GM12878 (cell line): ENCODE results near the gene FNTB. TPM values are rescaled to one million over a fixed set of nuclear protein-coding genes. Genes with fewer than 3 reads are reported as not detected.

Experiments used
- ATAC-seq: fragments of 200-7000 bp; cut with Tn5 transposase; 3 replicates; pipeline ENCODE4 v1.9.1; 2020; ENCODE audit warnings: mild to moderate bottlenecking, moderate library complexity
- BruUV-seq: library from RNA; stranded (reverse); fragments of 400-500 nt; replicated peaks from 2 replicates; lab custom pipeline; 2021; lab: Mats Ljungman, UMichigan
- CTCF ChIA-PET: fragments of 300-600 bp; sonication (Branson Sonifier 250); formaldehyde crosslinking; extraction: SDS; loops from one replicate; lab custom pipeline; 2021; ENCODE audit warnings: inconsistent platforms; lab: Yijun Ruan, JAX
- POLR2A ChIA-PET: fragments of 350-600 bp; formaldehyde crosslinking; extraction: SDS; loops from one replicate; lab custom pipeline; 2021; ENCODE audit warnings: inconsistent platforms; lab: Charles Lee
- RAD21 ChIA-PET: fragments of 300-600 bp; sonication (Branson Sonifier 250); formaldehyde crosslinking; loops from one replicate; lab custom pipeline; 2023; ENCODE audit warnings: antibody characterized with exemption; ENCODE audit not compliant: unreplicated experiment; lab: Charles Lee
- SMC1A ChIA-PET: fragments of 300-600 bp; sonication (Branson Sonifier 250); formaldehyde crosslinking; loops from one replicate; lab custom pipeline; 2023; ENCODE audit not compliant: unreplicated experiment, uncharacterized antibody; lab: Charles Lee
- DNase-seq: peaks from one replicate; pipeline ENCODE4 v3.0.0-alpha.2; 2011; ENCODE audit warnings: low read depth, low spot score
- FAIRE-seq: peaks from 3 replicates; lab custom pipeline; 2011; peaks lifted over from hg19 to GRCh38; lab: Jason Lieb, UNC
- H2AFZ ChIP-seq: 2 replicates; pipeline ENCODE4 v1.6.0; 2011; ENCODE audit warnings: low read depth, low read length, control low read depth; ENCODE audit not compliant: control insufficient read depth
- H3K27ac ChIP-seq: 2 replicates; pipeline ENCODE4 v1.5.1; 2011; ENCODE audit warnings: control low read depth; ENCODE audit not compliant: control insufficient read depth, insufficient read depth
- H3K27me3 ChIP-seq, 2 experiments: replicated peaks in 1 of 2; 2 replicates each; pipeline versions ENCODE4 v1.6.0 to v1.6.1; 2011; ENCODE audit warnings: low read length in 1 of 2; ENCODE audit not compliant: control insufficient read depth in 2 of 2, insufficient read depth in 2 of 2
- H3K36me3 ChIP-seq, 2 experiments: 2 replicates each; pipeline ENCODE4 v1.5.1; 2011; ENCODE audit warnings: low read length in 1 of 2; ENCODE audit not compliant: control insufficient read depth in 2 of 2, insufficient read depth in 2 of 2
- H3K4me1 ChIP-seq: 2 replicates; pipeline ENCODE4 v1.6.1; 2011; ENCODE audit warnings: mild to moderate bottlenecking, low read length, moderate library complexity, mixed read lengths; ENCODE audit not compliant: control insufficient read depth, insufficient read depth
- H3K4me2 ChIP-seq: 2 replicates; pipeline ENCODE4 v1.6.0; 2011; ENCODE audit warnings: control low read depth; ENCODE audit not compliant: control insufficient read depth, insufficient read depth
- H3K4me3 ChIP-seq: fragments of 200-600 bp; sonication (generic); 2 replicates; pipeline ENCODE4 v1.5.1; 2016
- H3K79me2 ChIP-seq: 2 replicates; pipeline ENCODE4 v1.6.0; 2011; ENCODE audit warnings: low read length; ENCODE audit not compliant: control insufficient read depth, insufficient read depth
- H3K9ac ChIP-seq: 2 replicates; pipeline ENCODE4 v1.8.0; 2011; ENCODE audit warnings: low read length, control low read depth, mixed read lengths; ENCODE audit not compliant: control insufficient read depth, insufficient read depth
- H3K9me3 ChIP-seq: replicated peaks from 3 replicates; pipeline ENCODE4 v1.5.1; 2011; ENCODE audit warnings: mild to moderate bottlenecking, low read length; ENCODE audit not compliant: control insufficient read depth, insufficient read depth
- H4K20me1 ChIP-seq: 2 replicates; pipeline ENCODE4 v1.6.0; 2011; ENCODE audit not compliant: control insufficient read depth, insufficient read depth
- ATF7 ChIP-seq: fragments of 450-650 bp; IDR thresholded peaks from 2 replicates; pipeline ENCODE4 v1.6.1; 2016; ENCODE audit warnings: low read depth, mild to moderate bottlenecking
- CHD1 ChIP-seq: IDR thresholded peaks from 2 replicates; pipeline ENCODE4 v1.6.1; 2012; ENCODE audit warnings: low read depth, low read length, improper control_type of control experiment
- CREB1 ChIP-seq: IDR thresholded peaks from 2 replicates; pipeline ENCODE4 v1.6.1; 2012; ENCODE audit warnings: low read depth, mild to moderate bottlenecking, inconsistent platforms
- JUNB ChIP-seq: IDR thresholded peaks from 2 replicates; pipeline ENCODE4 v1.6.1; 2016; ENCODE audit warnings: antibody characterized with exemption, mild to moderate bottlenecking
- MYC ChIP-seq: IDR thresholded peaks from 2 replicates; pipeline ENCODE4 v1.6.1; 2011; ENCODE audit warnings: mild to moderate bottlenecking, low read length, moderate library complexity, inconsistent platforms; ENCODE audit not compliant: insufficient read depth, insufficient replicate concordance, insufficient read length, severe bottlenecking
- NR2C2 ChIP-seq: IDR thresholded peaks from 2 replicates; pipeline ENCODE4 v1.6.1; 2011; ENCODE audit warnings: borderline replicate concordance, low read depth; ENCODE audit not compliant: control insufficient read depth, insufficient read length
- RB1 ChIP-seq: fragments of 450-650 bp; formaldehyde crosslinking; IDR thresholded peaks from 2 replicates; pipeline ENCODE4 v1.6.1; 2017; ENCODE audit warnings: mild to moderate bottlenecking, borderline replicate concordance
- SMC3 ChIP-seq: IDR thresholded peaks from 2 replicates; pipeline ENCODE4 v1.6.1; 2011; ENCODE audit warnings: low read length, improper control_type of control experiment, borderline replicate concordance
- in situ Hi-C: fragments of 300-500 bp; cut with MboI; formaldehyde crosslinking; loops from 9 replicates; pipeline ENCODE4 v1.14.3; 2018; ENCODE audit warnings: mixed read lengths
- intact Hi-C: fragments of 100-400 bp; cut with micrococcal nuclease; formaldehyde crosslinking; loops from one replicate; pipeline ENCODE4 v1.14.2; 2022; ENCODE audit not compliant: unreplicated experiment
- polyA plus RNA-seq, 11 experiments: library from polyadenylated mRNA; depleted of rRNA in 4 of 11; unstranded in 6 of 11; stranded (reverse) in 5 of 11; fragments of >200 nt; fragmentation: Nextera tagmentation in 4 of 11; fragmentation: Illumina TruSeq in 1 of 11; extraction: Ambion mirVana in 4 of 11; extraction: Trizol in 1 of 11; gene quantifications; 1 replicate in 1 of 11; 2 replicates in 10 of 11; pipeline versions ENCODE4 v1.2.1 to v1.2.3, GENCODE V29; 2011 to 2016; ENCODE audit warnings: inconsistent platforms in 2 of 11, missing spikeins in 2 of 11, low read depth in 1 of 11
- total RNA-seq, 4 experiments: library from RNA; depleted of rRNA in 3 of 4; stranded (reverse); fragments of >200 nt in 3 of 4; fragmentation: Illumina TruSeq in 1 of 4; extraction: Trizol in 1 of 4; gene quantifications; 2 replicates each; pipeline versions ENCODE4 v1.2.1 to v1.2.3, GENCODE V29; 2013 to 2021
- TF ChIP-seq, protein P1 (sequence below): fragments of 450-650 bp; IDR thresholded peaks from 2 replicates; pipeline ENCODE4 v1.6.1; 2016; ENCODE audit warnings: mild to moderate bottlenecking, moderate library complexity, borderline replicate concordance
- TF ChIP-seq, protein P2 (sequence below): fragments of 450-650 bp; IDR thresholded peaks from 2 replicates; pipeline ENCODE4 v1.6.1; 2017; ENCODE audit warnings: mild to moderate bottlenecking, low read depth, inconsistent platforms; ENCODE audit not compliant: poor library complexity, severe bottlenecking
- TF ChIP-seq, protein P3 (sequence below): IDR thresholded peaks from 2 replicates; pipeline ENCODE4 v1.6.1; 2012; ENCODE audit warnings: low read depth, low read length, improper control_type of control experiment
- TF ChIP-seq, protein P4 (sequence below): fragments of 150-350 bp; IDR thresholded peaks from 2 replicates; pipeline ENCODE4 v1.6.1; 2014; ENCODE audit warnings: mild to moderate bottlenecking, low read depth, low read length

FNTB gene
- total and polyA plus RNA-seq, 10 of the 15 experiments (the other 5 are each of a cell fraction or from before 2014, with no cell fraction given): 10.4 to 25.1 (median 16.7) TPM

DNA sequence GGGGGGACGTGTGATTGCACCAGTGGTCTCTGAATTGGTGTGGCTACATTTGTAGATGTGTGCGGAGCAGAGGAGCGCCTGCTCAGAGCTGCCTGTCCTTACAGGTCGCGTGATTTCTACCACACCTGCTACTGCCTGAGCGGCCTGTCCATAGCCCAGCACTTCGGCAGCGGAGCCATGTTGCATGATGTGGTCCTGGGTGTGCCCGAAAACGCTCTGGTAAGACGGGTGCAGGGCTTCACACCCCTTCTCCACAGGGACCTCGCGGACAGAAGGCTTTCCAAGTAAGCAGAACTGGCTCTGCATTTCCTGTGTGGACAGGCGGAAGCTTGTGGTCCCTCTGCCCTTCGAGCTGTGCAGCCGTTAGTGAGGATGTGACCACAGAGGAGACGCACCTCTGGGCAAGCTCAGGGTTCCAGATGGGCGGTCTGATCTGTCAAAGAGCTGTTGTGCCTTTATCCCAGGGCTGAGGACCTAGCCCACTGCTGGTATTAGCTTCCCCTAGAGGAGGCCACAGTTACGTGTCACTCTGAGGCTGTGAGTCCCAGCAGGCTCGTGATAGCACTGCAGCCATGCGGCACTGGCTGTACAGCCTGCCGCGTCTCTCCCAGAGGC lies 67.9 kb downstream of the FNTB start (continued):
- TF ChIP-seq, protein P1, sequence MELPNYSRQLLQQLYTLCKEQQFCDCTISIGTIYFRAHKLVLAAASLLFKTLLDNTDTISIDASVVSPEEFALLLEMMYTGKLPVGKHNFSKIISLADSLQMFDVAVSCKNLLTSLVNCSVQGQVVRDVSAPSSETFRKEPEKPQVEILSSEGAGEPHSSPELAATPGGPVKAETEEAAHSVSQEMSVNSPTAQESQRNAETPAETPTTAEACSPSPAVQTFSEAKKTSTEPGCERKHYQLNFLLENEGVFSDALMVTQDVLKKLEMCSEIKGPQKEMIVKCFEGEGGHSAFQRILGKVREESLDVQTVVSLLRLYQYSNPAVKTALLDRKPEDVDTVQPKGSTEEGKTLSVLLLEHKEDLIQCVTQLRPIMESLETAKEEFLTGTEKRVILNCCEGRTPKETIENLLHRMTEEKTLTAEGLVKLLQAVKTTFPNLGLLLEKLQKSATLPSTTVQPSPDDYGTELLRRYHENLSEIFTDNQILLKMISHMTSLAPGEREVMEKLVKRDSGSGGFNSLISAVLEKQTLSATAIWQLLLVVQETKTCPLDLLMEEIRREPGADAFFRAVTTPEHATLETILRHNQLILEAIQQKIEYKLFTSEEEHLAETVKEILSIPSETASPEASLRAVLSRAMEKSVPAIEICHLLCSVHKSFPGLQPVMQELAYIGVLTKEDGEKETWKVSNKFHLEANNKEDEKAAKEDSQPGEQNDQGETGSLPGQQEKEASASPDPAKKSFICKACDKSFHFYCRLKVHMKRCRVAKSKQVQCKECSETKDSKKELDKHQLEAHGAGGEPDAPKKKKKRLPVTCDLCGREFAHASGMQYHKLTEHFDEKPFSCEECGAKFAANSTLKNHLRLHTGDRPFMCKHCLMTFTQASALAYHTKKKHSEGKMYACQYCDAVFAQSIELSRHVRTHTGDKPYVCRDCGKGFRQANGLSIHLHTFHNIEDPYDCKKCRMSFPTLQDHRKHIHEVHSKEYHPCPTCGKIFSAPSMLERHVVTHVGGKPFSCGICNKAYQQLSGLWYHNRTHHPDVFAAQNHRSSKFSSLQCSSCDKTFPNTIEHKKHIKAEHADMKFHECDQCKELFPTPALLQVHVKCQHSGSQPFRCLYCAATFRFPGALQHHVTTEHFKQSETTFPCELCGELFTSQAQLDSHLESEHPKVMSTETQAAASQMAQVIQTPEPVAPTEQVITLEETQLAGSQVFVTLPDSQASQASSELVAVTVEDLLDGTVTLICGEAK: no peak
- TF ChIP-seq CREB1: no peak
- TF ChIP-seq ATF7: no peak

DNA sequence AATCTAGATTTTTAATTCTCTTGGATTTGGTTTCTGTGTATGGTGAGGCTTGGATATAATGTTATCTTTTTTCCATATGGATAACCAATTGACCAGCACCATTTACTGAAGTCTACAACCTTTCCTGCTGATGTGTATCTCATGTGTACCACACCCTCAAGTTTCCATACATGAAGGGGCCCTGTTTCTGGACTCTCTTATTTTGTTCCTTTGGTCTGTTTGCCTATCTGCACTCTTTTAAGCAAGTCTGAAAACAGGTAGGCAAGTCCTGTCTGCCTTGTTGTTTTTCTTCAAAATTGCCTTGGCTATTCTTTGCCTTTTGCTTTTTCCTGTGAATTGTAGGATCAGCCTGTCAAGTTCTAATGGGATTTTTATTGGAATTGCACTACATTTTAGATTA lies 71.0 kb downstream of the FNTB start:
- Histone ChIP-seq H2AFZ (no peak overlapping the region), H3K27me3 (no peaks in the 10 kb centered on the region), H3K4me1 (no peaks in the 10 kb centered on the region), H3K9me3 (no peaks in the 10 kb centered on the region), H3K36me3 (peaks cover 14 to 17% of the 10 kb centered on the region in 2 experiments), H3K27ac (no peak overlapping the region), H3K79me2 (no peaks in the 10 kb centered on the region), H3K9ac (no peak overlapping the region), H3K4me2 (no peak overlapping the region), H4K20me1 (no peaks in the 10 kb centered on the region), H3K4me3 (no peak overlapping the region)
- SMC1A ChIA-PET: no interaction called here
- RAD21 ChIA-PET: no interaction called here
- POLR2A ChIA-PET: no interaction called here
- FAIRE-seq: no peak
- ATAC-seq: no peak
- BruUV-seq: no TSS peak
- no peak for DNase-seq
- CTCF ChIA-PET: no interaction called here
- in situ Hi-C loops: no loop called here
- intact Hi-C loops: no loop called here
- TF ChIP-seq ATF7 (no peak), SMC3 (no peak), MYC (no peak), NR2C2 (no peak), CHD1 (no peak), JUNB (no peak), RB1 (no peak)
- TF ChIP-seq, protein P2, sequence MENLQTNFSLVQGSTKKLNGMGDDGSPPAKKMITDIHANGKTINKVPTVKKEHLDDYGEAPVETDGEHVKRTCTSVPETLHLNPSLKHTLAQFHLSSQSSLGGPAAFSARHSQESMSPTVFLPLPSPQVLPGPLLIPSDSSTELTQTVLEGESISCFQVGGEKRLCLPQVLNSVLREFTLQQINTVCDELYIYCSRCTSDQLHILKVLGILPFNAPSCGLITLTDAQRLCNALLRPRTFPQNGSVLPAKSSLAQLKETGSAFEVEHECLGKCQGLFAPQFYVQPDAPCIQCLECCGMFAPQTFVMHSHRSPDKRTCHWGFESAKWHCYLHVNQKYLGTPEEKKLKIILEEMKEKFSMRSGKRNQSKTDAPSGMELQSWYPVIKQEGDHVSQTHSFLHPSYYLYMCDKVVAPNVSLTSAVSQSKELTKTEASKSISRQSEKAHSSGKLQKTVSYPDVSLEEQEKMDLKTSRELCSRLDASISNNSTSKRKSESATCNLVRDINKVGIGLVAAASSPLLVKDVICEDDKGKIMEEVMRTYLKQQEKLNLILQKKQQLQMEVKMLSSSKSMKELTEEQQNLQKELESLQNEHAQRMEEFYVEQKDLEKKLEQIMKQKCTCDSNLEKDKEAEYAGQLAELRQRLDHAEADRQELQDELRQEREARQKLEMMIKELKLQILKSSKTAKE: no peak
- TF ChIP-seq, protein P3, sequence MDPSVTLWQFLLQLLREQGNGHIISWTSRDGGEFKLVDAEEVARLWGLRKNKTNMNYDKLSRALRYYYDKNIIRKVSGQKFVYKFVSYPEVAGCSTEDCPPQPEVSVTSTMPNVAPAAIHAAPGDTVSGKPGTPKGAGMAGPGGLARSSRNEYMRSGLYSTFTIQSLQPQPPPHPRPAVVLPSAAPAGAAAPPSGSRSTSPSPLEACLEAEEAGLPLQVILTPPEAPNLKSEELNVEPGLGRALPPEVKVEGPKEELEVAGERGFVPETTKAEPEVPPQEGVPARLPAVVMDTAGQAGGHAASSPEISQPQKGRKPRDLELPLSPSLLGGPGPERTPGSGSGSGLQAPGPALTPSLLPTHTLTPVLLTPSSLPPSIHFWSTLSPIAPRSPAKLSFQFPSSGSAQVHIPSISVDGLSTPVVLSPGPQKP: no peak
- TF ChIP-seq, protein P4, sequence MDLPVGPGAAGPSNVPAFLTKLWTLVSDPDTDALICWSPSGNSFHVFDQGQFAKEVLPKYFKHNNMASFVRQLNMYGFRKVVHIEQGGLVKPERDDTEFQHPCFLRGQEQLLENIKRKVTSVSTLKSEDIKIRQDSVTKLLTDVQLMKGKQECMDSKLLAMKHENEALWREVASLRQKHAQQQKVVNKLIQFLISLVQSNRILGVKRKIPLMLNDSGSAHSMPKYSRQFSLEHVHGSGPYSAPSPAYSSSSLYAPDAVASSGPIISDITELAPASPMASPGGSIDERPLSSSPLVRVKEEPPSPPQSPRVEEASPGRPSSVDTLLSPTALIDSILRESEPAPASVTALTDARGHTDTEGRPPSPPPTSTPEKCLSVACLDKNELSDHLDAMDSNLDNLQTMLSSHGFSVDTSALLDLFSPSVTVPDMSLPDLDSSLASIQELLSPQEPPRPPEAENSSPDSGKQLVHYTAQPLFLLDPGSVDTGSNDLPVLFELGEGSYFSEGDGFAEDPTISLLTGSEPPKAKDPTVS: no peak
